Activated T-helper 1 cell treated with anti-CD3 and anti-CD28 coated beads, Interleukin-2, amount 50 U/mL, for 16 hours (primary cell): Measurements from ENCODE around the gene HIPK2.

Experiments
- DNase-seq, 2 donors: peaks; one replicate each; pipeline ENCODE4 v3.0.0-alpha.2; 2020; ENCODE audit warnings: low read depth in 1 of 2, low spot score in 1 of 2

Gene HIPK2

GRCh38 chr7:139658296-139658695 is 119.5 kb downstream of the HIPK2 start:
- DNase-seq = no peak

- no peak for DNase-seq
These were observed 120.1 kb downstream of the HIPK2 start for GRCh38 chr7:139657725-139658124.

GRCh38 chr7:139656387-139656786 is 121.4 kb downstream of the HIPK2 start:
- DNase-seq = no peak

GRCh38 chr7:139655305-139655704 is 122.5 kb downstream of the HIPK2 start:
- DNase-seq = no peak

GRCh38 chr7:139654276-139655181 is 123.3 kb downstream of the HIPK2 start:
- no peak for DNase-seq

GRCh38 chr7:139651914-139652313 is 125.9 kb downstream of the HIPK2 start:
- no peak for DNase-seq

GRCh38 chr7:139651308-139651707 is 126.5 kb downstream of the HIPK2 start:
- no peak for DNase-seq

- DNase-seq = no peak
These were observed 127.2 kb downstream of the HIPK2 start for GRCh38 chr7:139650429-139651100.

GRCh38 chr7:139648941-139649425 is 128.8 kb downstream of the HIPK2 start:
- DNase-seq = no peak

GRCh38 chr7:139648391-139648861 is 129.4 kb downstream of the HIPK2 start:
- DNase-seq = no peak

GRCh38 chr7:139647814-139648390 is 129.9 kb downstream of the HIPK2 start:
- DNase-seq = no peak

- DNase-seq = no peak
These were observed 130.7 kb downstream of the HIPK2 start for GRCh38 chr7:139647085-139647484.

- no peak for DNase-seq
These were observed 131.2 kb downstream of the HIPK2 start for GRCh38 chr7:139646566-139646965.

- peak; percentile 67 to 70 for DNase-seq
These were observed 131.9 kb downstream of the HIPK2 start for GRCh38 chr7:139645572-139646523.

GRCh38 chr7:139643951-139644585 is 133.7 kb downstream of the HIPK2 start:
- DNase-seq = no peak

- DNase-seq = no peak
These were observed 135.5 kb downstream of the HIPK2 start for GRCh38 chr7:139642283-139642682.

GRCh38 chr7:139641337-139641992 is 136.3 kb downstream of the HIPK2 start:
- no peak for DNase-seq

- DNase-seq = no peak
These were observed 137.1 kb downstream of the HIPK2 start for GRCh38 chr7:139640681-139641080.

GRCh38 chr7:139639563-139639962 is 138.2 kb downstream of the HIPK2 start:
- no peak for DNase-seq
